WTC11 (cell line): ENCODE results near the gene SLC31A2. TPM values are rescaled to one million over a fixed set of nuclear protein-coding genes. Genes with fewer than 3 reads are reported as not detected.

ENCODE experiments used
- ATAC-seq: fragments of 200-7000 bp; cut with Tn5 transposase; 2 replicates; pipeline ENCODE4 v1.10.0; 2021; ENCODE audit warnings: mild to moderate bottlenecking, moderate library complexity
- CTCF ChIA-PET: fragments of 300-600 bp; sonication (Branson Sonifier 250); formaldehyde crosslinking; loops from one replicate; lab custom pipeline; 2021; ENCODE audit warnings: antibody characterized with exemption; lab: Charles Lee
- POLR2A ChIA-PET: fragments of 350-600 bp; sonication (Branson Sonifier 250); formaldehyde crosslinking; loops from one replicate; lab custom pipeline; 2021; ENCODE audit warnings: antibody characterized with exemption; lab: Charles Lee
- DNase-seq: peaks from one replicate; pipeline ENCODE4 v3.0.0; 2021; ENCODE audit warnings: low spot score
- H3K27ac Mint-ChIP-seq: 2 replicates; pipeline ENCODE4 v1.8.0; 2021; ENCODE audit warnings: mixed read lengths
- H3K27me3 Mint-ChIP-seq: 2 replicates; pipeline ENCODE4 v1.8.0; 2021; ENCODE audit warnings: low read depth, mild to moderate bottlenecking, moderate library complexity, mixed read lengths
- H3K36me3 Mint-ChIP-seq: 2 replicates; pipeline ENCODE4 v1.8.0; 2021; ENCODE audit warnings: mixed read lengths
- H3K4me1 Mint-ChIP-seq: 2 replicates; pipeline ENCODE4 v1.8.0; 2022; ENCODE audit warnings: mixed read lengths
- H3K4me3 Mint-ChIP-seq: 2 replicates; pipeline ENCODE4 v1.8.0; 2021; ENCODE audit warnings: mild to moderate bottlenecking, moderate library complexity, mixed read lengths
- H3K9me3 Mint-ChIP-seq: 2 replicates; pipeline ENCODE4 v1.8.0; 2021; ENCODE audit warnings: mixed read lengths
- CBFB ChIP-seq: sonication (generic); formaldehyde crosslinking; IDR thresholded peaks from 2 replicates; pipeline ENCODE4 v1.8.1; 2022; ENCODE audit warnings: mild to moderate bottlenecking, low read depth, missing genetic modification reagents
- ESRRA ChIP-seq: sonication (generic); formaldehyde crosslinking; IDR thresholded peaks from 2 replicates; pipeline ENCODE4 v1.8.1; 2022; ENCODE audit warnings: mild to moderate bottlenecking, missing genetic modification reagents, borderline replicate concordance
- FOXP1 ChIP-seq: sonication (generic); formaldehyde crosslinking; IDR thresholded peaks from 2 replicates; pipeline ENCODE4 v1.8.0; 2022; ENCODE audit warnings: missing genetic modification reagents, mild to moderate bottlenecking, moderate library complexity, borderline replicate concordance
- HMGA2 ChIP-seq: fragments of 250-450 bp; sonication (Bioruptor Pico); IDR thresholded peaks from 2 replicates; pipeline ENCODE4 v1.4.0; 2021; ENCODE audit warnings: mild to moderate bottlenecking, moderate library complexity
- JUN ChIP-seq: sonication (generic); formaldehyde crosslinking; IDR thresholded peaks from 2 replicates; pipeline ENCODE4 v1.8.0; 2023; ENCODE audit warnings: mild to moderate bottlenecking, missing genetic modification reagents
- NR1H2 ChIP-seq: sonication (generic); formaldehyde crosslinking; IDR thresholded peaks from 2 replicates; pipeline ENCODE4 v1.9.0; 2021; ENCODE audit warnings: mild to moderate bottlenecking, moderate library complexity, missing genetic modification reagents
- TEAD1 ChIP-seq: sonication (generic); formaldehyde crosslinking; IDR thresholded peaks from 2 replicates; pipeline ENCODE4 v1.8.0; 2022; ENCODE audit warnings: mild to moderate bottlenecking, missing genetic modification reagents
- ZNF416 ChIP-seq: fragments of 250-450 bp; sonication (Bioruptor Pico); IDR thresholded peaks from 2 replicates; pipeline ENCODE4 v1.9.0; 2021; ENCODE audit warnings: mild to moderate bottlenecking, inconsistent platforms
- ZNF671 ChIP-seq: fragments of 250-450 bp; sonication (Bioruptor Pico); IDR thresholded peaks from 2 replicates; pipeline ENCODE4 v1.8.0; 2021; ENCODE audit warnings: mild to moderate bottlenecking
- total RNA-seq: library from RNA; stranded (reverse); gene quantifications from 3 replicates; pipeline ENCODE4 v1.2.3, GENCODE V29; 2021
- TF ChIP-seq, protein P1 (sequence below): sonication (generic); formaldehyde crosslinking; IDR thresholded peaks from 2 replicates; pipeline ENCODE4 v1.8.1; 2022; ENCODE audit warnings: missing genetic modification reagents, borderline replicate concordance
- TF ChIP-seq, protein P2 (sequence below): sonication (generic); formaldehyde crosslinking; conservative IDR thresholded peaks from 2 replicates; pipeline ENCODE4 v1.8.1; 2022; ENCODE audit warnings: mild to moderate bottlenecking, missing genetic modification reagents
- TF ChIP-seq, protein P3 (sequence below): sonication (generic); formaldehyde crosslinking; IDR thresholded peaks from 2 replicates; pipeline ENCODE4 v1.8.0; 2022; ENCODE audit warnings: mild to moderate bottlenecking, missing genetic modification reagents
- TF ChIP-seq, protein P4 (sequence below): fragments of 250-450 bp; sonication (Bioruptor Pico); IDR thresholded peaks from 2 replicates; pipeline ENCODE4 v1.9.0; 2021; ENCODE audit warnings: mild to moderate bottlenecking

SLC31A2 gene
- total RNA-seq, 1 experiment from 2014 or later = 2.0 TPM

DNA sequence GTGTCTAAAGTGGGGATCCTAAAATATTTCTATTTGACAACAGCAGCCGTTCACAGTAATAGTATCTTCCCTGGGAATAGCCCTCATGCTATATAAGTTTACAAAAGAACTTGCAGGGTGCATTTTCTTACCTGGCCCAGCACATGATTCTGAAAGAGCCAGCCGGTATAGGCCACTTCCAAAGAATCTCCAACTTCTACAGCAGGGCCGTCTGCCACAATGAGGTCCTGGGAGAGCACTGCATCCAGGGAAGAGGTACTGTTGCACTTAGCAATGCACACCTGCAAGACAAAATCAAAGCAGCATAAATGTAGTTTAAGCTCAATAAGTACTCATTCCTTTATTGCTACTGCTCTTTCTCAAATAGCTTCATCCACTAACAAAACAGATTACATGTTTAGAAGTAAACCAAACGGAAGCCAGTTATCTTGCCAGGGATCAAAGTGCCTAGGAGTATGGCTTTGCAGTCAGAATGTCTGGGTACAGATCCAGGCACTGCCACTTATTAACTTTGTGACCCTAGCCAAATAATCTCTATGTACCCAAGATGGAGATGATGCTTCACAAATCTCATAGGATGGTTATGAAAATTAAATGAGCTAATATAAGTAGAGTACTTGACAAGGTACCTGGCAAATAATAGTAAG, 49.0 kb downstream of the SLC31A2 start (continued):
- TF ChIP-seq HMGA2 (CRISPR knock-in tag) = no peak
- TF ChIP-seq ZNF671 (CRISPR knock-in tag) = no peak
- TF ChIP-seq ESRRA (CRISPR knock-in tag) = no peak
- TF ChIP-seq TEAD1 (CRISPR knock-in tag) = no peak
- TF ChIP-seq, protein P1, sequence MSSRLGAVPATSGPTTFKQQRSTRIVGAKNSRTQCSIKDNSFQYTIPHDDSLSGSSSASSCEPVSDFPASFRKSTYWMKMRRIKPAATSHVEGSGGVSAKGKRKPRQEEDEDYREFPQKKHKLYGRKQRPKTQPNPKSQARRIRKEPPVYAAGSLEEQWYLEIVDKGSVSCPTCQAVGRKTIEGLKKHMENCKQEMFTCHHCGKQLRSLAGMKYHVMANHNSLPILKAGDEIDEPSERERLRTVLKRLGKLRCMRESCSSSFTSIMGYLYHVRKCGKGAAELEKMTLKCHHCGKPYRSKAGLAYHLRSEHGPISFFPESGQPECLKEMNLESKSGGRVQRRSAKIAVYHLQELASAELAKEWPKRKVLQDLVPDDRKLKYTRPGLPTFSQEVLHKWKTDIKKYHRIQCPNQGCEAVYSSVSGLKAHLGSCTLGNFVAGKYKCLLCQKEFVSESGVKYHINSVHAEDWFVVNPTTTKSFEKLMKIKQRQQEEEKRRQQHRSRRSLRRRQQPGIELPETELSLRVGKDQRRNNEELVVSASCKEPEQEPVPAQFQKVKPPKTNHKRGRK (CRISPR knock-in tag) = no peak
- no peak for TF ChIP-seq CBFB
- TF ChIP-seq JUN = no peak
- TF ChIP-seq FOXP1 (CRISPR knock-in tag) = no peak

DNA sequence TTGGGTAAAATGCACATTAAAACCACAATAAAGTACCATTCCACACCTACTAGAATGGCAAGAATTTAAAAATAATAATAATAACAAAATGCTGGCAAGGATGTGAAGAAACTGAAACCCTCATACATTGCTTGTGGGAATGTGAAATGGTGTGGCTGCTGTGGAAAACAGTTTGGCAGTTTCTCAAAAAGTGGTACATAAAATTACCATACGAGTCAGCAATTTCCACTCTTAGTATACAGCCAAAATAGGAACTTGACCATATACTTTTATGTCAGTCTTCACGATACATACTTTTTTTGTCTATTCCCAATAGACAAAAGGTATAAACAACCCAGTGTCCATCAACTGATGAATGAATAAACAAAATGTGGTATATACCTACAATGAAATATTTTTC, 54.6 kb downstream of the SLC31A2 start:
- no peak for DNase-seq
- Mint-ChIP-seq H3K4me1 (no peaks in the 10 kb centered on the region), H3K4me3 (no peak overlapping the region), H3K27me3 (no peaks in the 10 kb centered on the region), H3K36me3 (peaks cover 17% of the 10 kb centered on the region), H3K9me3 (no peaks in the 10 kb centered on the region), H3K27ac (no peak overlapping the region)
- TF ChIP-seq ZNF416 (CRISPR knock-in tag) (no peak), NR1H2 (CRISPR knock-in tag) (no peak)
- TF ChIP-seq, protein P2, sequence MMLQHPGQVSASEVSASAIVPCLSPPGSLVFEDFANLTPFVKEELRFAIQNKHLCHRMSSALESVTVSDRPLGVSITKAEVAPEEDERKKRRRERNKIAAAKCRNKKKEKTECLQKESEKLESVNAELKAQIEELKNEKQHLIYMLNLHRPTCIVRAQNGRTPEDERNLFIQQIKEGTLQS (CRISPR knock-in tag) = no peak
- CTCF ChIA-PET = no interaction called here
- no peak for ATAC-seq
- POLR2A ChIA-PET = no interaction called here

DNA sequence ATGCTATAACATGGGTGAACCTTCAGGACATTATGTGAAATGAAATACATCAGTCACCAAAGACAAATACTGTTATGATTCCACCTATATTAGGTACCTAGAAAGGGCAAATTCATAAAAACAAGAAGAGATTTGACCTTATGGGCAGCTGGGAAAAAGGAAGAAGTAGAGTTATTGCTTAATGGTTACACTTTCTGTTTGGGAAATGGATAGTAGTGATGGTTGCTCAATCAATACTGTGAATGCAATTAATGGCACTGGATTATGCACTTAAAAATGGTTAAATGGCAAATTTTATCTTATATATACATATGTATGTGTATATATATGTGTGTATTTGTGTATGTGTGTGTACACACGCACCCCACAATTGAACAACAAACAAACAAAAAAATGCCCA, 55.1 kb downstream of the SLC31A2 start:
- ChIA-PET POLR2A (no interaction called here), CTCF (no interaction called here)
- Mint-ChIP-seq H3K27ac (no peak overlapping the region), H3K4me1 (no peaks in the 10 kb centered on the region), H3K27me3 (no peaks in the 10 kb centered on the region), H3K9me3 (no peaks in the 10 kb centered on the region), H3K36me3 (peaks cover 17% of the 10 kb centered on the region), H3K4me3 (no peak overlapping the region)
- ATAC-seq = no peak
- DNase-seq = no peak
- TF ChIP-seq, protein P3, sequence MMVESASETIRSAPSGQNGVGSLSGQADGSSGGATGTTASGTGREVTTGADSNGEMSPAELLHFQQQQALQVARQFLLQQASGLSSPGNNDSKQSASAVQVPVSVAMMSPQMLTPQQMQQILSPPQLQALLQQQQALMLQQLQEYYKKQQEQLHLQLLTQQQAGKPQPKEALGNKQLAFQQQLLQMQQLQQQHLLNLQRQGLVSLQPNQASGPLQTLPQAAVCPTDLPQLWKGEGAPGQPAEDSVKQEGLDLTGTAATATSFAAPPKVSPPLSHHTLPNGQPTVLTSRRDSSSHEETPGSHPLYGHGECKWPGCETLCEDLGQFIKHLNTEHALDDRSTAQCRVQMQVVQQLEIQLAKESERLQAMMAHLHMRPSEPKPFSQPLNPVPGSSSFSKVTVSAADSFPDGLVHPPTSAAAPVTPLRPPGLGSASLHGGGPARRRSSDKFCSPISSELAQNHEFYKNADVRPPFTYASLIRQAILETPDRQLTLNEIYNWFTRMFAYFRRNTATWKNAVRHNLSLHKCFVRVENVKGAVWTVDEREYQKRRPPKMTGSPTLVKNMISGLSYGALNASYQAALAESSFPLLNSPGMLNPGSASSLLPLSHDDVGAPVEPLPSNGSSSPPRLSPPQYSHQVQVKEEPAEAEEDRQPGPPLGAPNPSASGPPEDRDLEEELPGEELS = no peak
- TF ChIP-seq, protein P1 (CRISPR knock-in tag) = no peak
- TF ChIP-seq, protein P4, sequence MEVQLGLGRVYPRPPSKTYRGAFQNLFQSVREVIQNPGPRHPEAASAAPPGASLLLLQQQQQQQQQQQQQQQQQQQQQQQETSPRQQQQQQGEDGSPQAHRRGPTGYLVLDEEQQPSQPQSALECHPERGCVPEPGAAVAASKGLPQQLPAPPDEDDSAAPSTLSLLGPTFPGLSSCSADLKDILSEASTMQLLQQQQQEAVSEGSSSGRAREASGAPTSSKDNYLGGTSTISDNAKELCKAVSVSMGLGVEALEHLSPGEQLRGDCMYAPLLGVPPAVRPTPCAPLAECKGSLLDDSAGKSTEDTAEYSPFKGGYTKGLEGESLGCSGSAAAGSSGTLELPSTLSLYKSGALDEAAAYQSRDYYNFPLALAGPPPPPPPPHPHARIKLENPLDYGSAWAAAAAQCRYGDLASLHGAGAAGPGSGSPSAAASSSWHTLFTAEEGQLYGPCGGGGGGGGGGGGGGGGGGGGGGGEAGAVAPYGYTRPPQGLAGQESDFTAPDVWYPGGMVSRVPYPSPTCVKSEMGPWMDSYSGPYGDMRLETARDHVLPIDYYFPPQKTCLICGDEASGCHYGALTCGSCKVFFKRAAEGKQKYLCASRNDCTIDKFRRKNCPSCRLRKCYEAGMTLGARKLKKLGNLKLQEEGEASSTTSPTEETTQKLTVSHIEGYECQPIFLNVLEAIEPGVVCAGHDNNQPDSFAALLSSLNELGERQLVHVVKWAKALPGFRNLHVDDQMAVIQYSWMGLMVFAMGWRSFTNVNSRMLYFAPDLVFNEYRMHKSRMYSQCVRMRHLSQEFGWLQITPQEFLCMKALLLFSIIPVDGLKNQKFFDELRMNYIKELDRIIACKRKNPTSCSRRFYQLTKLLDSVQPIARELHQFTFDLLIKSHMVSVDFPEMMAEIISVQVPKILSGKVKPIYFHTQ (CRISPR knock-in tag) = no peak
- TF ChIP-seq FOXP1 (CRISPR knock-in tag) (no peak), TEAD1 (CRISPR knock-in tag) (no peak)
